Cardiac muscle cell (in vitro differentiated cells and primary cell): ENCODE measurements around the gene PHTF1. TPM values are rescaled to one million over a fixed set of nuclear protein-coding genes. Genes with fewer than 3 reads are reported as not detected.
A peak's percentile ranks its signal among the peaks of the same experiment; 100 is the strongest.

ENCODE experiments used
- DNase-seq, 2 donors: peaks; one replicate each; pipeline versions ENCODE4 v3.0.0 to v3.0.0-alpha.2; 2010 to 2017; ENCODE audit warnings: low read depth in 1 of 2, low spot score in 1 of 2
- H3K27ac ChIP-seq: fragments of 200-600 bp; sonication (generic); 2 replicates; pipeline ENCODE4 v1.5.1; 2016
- H3K27me3 ChIP-seq: fragments of 200-600 bp; sonication (generic); 2 replicates; pipeline ENCODE4 v1.6.0; 2016; ENCODE audit warnings: control low read depth
- H3K36me3 ChIP-seq: fragments of 200-600 bp; sonication (generic); 2 replicates; pipeline ENCODE4 v1.5.1; 2016; ENCODE audit warnings: control low read depth
- H3K4me1 ChIP-seq: fragments of 200-600 bp; sonication (generic); 2 replicates; pipeline ENCODE4 v1.8.1; 2017; ENCODE audit warnings: low read depth, mild to moderate bottlenecking, mixed run types
- H3K4me3 ChIP-seq: fragments of 200-600 bp; sonication (generic); 2 replicates; pipeline ENCODE4 v1.5.1; 2016; ENCODE audit warnings: mild to moderate bottlenecking
- H3K9me3 ChIP-seq: fragments of 200-600 bp; sonication (generic); 2 replicates; pipeline ENCODE4 v1.5.1; 2017; ENCODE audit warnings: low read depth, mild to moderate bottlenecking, control low read depth
- polyA plus RNA-seq: library from polyadenylated mRNA; unstranded; fragments of >200 nt; fragmentation: Nextera tagmentation; extraction: Ambion mirVana; gene quantifications from 2 replicates; pipeline ENCODE4 v1.2.1, GENCODE V29; 2016
- total RNA-seq: library from RNA; depleted of rRNA; stranded (reverse); fragments of >200 nt; gene quantifications from 2 replicates; pipeline ENCODE4 v1.2.3, GENCODE V29; 2016
- TF ChIP-seq, protein P1 (sequence below): IDR thresholded peaks from 2 replicates; pipeline ENCODE4 v1.5.1; 2012; ENCODE audit warnings: low read depth, mild to moderate bottlenecking, low read length

PHTF1 gene
- total and polyA plus RNA-seq, 2 experiments from 2014 or later: 40.5 to 45.2 TPM

DNA sequence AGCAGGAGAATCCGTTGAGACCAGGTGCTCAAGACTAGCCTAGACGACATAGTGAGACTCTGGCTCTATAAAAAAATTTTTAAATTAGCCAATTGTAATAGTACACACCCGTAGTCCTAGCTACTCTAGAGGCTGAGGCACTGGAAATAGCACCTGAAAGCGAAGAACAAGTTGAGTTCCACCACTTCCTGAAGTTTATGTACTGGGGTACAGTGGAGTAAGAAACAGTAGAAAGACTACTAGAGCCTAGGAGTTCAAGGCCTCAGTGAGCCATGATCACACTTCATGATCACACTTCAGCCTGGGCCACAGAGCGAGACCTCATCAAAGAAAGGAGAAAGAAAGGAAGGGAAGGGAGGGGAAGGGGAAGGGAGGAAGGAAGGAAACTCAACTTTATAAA, 33.2 kb upstream of the PHTF1 start:
- no peaks in the 10 kb centered on the region for H3K4me1 ChIP-seq
- TF ChIP-seq, protein P1, sequence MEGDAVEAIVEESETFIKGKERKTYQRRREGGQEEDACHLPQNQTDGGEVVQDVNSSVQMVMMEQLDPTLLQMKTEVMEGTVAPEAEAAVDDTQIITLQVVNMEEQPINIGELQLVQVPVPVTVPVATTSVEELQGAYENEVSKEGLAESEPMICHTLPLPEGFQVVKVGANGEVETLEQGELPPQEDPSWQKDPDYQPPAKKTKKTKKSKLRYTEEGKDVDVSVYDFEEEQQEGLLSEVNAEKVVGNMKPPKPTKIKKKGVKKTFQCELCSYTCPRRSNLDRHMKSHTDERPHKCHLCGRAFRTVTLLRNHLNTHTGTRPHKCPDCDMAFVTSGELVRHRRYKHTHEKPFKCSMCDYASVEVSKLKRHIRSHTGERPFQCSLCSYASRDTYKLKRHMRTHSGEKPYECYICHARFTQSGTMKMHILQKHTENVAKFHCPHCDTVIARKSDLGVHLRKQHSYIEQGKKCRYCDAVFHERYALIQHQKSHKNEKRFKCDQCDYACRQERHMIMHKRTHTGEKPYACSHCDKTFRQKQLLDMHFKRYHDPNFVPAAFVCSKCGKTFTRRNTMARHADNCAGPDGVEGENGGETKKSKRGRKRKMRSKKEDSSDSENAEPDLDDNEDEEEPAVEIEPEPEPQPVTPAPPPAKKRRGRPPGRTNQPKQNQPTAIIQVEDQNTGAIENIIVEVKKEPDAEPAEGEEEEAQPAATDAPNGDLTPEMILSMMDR: no peak
- H3K27ac ChIP-seq: no peak overlapping the region
- no peaks in the 10 kb centered on the region for H3K27me3 ChIP-seq
- peaks cover 14% of the 10 kb centered on the region for H3K36me3 ChIP-seq
- H3K4me3 ChIP-seq: no peak overlapping the region
- no peaks in the 10 kb centered on the region for H3K9me3 ChIP-seq
- no peak for DNase-seq

DNA sequence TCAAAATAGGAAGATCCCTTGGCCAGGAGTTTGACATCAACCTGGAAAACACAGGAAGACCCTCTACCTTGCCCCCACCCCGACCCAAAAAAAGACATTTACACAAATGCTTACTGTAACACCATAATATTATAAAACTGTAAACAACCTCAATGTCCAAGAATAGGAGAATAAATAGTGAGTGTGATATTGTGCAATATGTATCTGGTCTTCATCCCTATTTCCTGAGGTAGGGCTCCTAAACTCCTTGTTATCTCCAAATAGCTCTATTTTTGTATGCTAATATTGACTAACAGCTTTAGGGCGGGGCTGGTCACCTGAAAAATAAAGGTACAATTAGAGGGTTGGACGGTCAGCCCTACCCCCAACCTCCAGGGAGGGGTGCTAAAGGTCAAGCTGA, 29.5 kb upstream of the PHTF1 start:
- Histone ChIP-seq H3K36me3 (no peaks in the 10 kb centered on the region), H3K4me3 (no peak overlapping the region), H3K27me3 (no peaks in the 10 kb centered on the region), H3K4me1 (peaks cover 9% of the 10 kb centered on the region), H3K27ac (no peak overlapping the region), H3K9me3 (no peaks in the 10 kb centered on the region)
- TF ChIP-seq, protein P1: no peak
- DNase-seq: no peak

DNA sequence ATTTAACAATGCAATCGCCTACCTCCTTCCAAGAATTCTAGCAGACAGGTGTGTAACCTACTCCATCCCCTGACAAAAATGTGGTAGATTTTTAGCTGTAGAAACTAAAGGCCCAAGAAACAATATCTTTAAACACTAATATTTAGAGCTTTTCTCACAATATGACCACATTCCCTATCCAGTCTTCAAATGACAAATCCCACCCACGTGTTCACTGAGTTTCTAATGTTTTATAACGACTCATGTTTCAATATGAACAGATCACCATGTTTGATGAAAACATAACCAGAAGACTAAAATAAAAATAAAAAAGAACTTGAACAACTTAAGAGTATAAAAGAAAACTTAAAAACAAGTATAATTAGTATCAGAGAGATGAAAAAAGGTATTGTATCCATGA, 28.4 kb upstream of the PHTF1 start:
- Histone ChIP-seq H3K9me3 (no peaks in the 10 kb centered on the region), H3K36me3 (no peaks in the 10 kb centered on the region), H3K27me3 (no peaks in the 10 kb centered on the region), H3K27ac (no peak overlapping the region), H3K4me3 (no peak overlapping the region), H3K4me1 (peaks cover 20% of the 10 kb centered on the region)
- TF ChIP-seq, protein P1: no peak
- no peak for DNase-seq

DNA sequence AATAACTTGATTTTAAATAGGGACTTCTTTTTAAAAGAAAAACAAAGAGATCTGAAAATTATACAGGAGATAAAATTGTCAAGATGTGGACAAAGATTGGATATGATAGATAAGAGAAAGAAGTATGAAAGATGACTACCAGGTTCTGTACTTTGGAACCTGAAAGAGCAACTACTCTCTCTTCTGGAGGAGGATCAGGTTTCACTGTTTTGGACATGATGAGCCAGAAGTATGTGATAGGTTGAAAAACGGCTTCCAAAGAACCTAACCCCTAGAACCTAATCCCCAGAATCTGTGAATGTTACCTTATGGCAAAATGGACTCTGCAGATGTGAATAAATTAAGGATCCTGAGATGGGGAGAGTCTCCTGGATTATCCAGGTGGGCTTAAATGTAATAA, 26.8 kb upstream of the PHTF1 start:
- H3K4me3 ChIP-seq: no peak overlapping the region

DNA sequence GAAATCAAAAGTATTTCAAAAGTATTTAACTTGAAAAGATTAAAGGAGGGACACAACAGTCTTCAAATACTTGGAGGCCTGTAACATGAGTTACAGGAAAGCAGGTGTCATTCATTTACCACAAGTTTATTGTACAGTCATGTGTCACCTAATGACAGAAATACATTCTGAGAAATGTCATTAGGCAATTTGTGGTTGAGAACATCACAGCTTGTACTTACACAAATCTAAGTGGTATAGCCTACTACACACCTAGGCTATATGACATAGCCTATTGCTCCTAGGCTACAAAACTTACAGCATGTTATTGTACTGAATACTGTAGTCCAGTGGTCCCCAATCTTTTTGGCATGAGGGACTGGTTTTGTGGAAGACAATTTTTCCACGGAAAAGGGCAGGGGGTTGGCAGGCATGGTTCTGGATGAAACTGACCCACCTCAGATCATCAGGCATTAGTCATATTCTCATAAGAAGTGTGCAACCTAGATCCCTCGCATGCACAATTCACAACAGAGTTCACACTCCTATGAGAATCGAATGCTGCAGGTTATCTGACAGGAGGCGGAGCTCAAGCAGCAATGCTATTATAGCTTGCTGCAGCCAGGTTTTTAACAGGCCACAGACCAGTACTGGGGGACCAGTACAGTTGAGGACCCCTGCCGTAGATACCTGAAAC, 25.0 kb upstream of the PHTF1 start:
- Histone ChIP-seq H3K36me3 (no peaks in the 10 kb centered on the region), H3K4me3 (no peak overlapping the region), H3K27me3 (no peaks in the 10 kb centered on the region), H3K9me3 (no peaks in the 10 kb centered on the region), H3K27ac (peak overlapping the region; percentile 3), H3K4me1 (peaks cover 23% of the 10 kb centered on the region)
- DNase-seq: no peak
- TF ChIP-seq, protein P1: no peak

More for the DNA sequence above, 26.8 kb upstream of the PHTF1 start:
- TF ChIP-seq, protein P1: no peak
- Histone ChIP-seq H3K27me3 (no peaks in the 10 kb centered on the region), H3K9me3 (no peaks in the 10 kb centered on the region), H3K36me3 (no peaks in the 10 kb centered on the region), H3K27ac (no peak overlapping the region), H3K4me1 (peaks cover 23% of the 10 kb centered on the region)
- peak in 1 of 2 donors; percentile 3 for DNase-seq
